ENCODE data around the gene TGFA.

The TGFA gene

DNA sequence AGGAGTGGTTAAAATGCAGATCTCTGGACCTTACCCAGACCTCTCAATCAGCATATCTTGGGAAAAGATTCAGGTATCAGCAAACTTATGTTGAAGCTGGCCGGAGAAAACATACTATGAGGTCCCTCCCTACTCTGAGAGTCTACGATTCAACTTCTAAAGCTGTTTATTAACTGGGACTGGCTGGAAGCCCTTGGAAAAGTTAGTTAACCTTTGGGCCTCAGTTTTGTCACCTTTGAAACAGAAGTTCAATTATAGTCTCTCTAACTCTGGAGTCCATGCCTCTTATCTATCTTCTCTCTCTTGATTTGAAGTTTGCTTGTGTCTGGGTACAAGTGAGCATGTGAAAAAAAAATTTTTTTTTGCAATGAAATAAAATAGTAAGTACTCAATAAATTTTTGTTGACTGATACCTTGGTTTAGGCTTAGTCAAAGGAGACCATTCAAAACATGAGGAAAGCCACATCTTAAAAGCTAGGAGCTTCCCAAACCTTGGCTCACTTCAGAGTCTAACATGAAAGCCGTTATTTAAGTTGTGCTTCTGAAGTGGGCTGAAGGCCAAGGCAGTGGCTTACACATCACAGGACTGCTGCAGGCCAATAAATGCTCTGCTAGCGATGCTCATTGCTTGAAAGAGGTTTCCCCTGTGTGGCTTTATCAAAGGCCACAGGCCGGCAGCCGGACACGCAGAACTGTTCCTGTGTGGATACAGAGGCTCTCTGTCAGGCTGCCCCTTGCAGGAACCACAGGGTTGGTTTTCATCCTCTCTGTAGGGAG is 141.1 kb downstream of the TGFA start:
- FAIRE-seq, result no peak

DNA sequence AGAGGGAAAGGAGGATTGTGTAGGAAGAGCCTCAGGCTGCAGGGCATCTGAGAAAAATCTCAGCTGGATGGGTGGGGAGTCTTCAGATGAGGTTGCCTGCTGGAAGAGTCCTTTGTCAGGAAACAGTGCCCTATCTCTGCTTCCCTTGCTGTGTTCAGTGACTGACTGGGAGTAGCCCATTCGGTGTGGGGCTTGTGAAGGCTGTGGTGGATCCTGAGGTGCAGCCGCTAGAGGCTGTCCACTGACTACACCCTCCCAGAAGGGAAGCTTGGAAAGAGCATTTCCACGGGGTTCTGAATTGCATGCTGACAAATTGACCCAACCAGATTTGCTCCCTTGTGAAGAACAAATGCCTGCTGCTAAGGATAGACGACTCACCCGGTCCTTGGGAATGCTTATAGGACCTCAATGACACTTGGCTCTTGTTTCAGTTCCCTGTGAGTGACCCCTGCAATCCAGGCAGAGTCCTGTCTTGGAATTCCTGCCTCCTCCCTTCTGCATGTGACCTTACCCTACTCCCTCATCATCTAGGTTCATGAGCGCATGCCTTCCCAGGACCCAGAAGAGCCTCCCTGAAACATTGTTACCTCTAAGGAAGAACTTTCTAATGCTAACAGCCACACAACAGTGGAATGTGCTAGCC is 142.0 kb downstream of the TGFA start:
- no peak for FAIRE-seq

- FAIRE-seq, result no peak
Observed at GRCh38 chr2:70403267-70404053, 150.2 kb downstream of the TGFA start.

DNA sequence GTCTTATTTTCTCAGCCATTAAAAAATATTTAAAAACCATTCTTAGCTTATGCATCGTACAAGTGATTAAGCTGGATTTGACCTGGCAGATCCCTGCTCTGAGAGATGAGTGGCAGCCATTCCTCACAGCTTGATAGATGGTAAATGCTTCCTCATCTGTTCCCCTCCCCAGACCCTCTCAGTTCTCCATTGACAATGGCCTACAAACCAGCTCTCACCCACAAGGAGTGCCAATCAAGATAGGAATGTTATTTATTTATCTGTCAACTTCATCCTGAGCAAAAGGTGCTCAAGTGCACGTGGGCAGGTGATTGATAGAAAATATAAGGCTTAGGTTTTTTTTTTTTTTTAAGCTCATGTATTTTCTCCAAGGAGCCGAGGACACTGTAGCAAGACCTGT is 153.1 kb downstream of the TGFA start:
- no peak for FAIRE-seq

DNA sequence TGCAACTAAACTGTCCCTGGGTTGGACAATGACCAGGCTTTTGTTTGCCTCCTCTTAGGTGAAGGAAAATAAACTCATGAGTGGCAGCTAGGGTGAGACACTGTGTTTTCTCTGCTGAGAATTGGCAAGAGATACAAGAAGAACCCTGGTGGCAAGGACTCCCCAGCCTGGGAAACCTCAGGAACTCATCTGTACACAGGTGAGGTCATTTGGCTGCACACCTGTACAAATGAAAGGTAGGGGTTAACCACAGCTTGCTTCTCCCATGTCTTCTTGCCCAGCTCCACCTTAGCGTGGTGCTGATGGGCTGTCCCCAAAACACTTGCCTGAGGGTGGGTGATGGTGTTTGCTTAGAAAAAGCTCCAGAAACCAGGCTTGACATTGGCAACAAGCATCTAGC is 154.6 kb downstream of the TGFA start:
- FAIRE-seq, result no peak

Measured in G401.6 (cell line).